Omental fat pad (tissue), 4 donors: ENCODE measurements around the gene CCDC110. TPM values are rescaled to one million over a fixed set of nuclear protein-coding genes. Genes with fewer than 3 reads are reported as not detected.
A peak's percentile ranks its signal among the peaks of the same experiment; 100 is the strongest.

Source experiments
- ATAC-seq: fragments of 150-250 bp; one replicate; pipeline ENCODE4 v1.9.1; 2016; ENCODE audit warnings: mild to moderate bottlenecking, moderate library complexity; ENCODE audit not compliant: low FRiP score
- DNase-seq: peaks from one replicate; pipeline ENCODE4 v3.0.0-alpha.2; 2019; ENCODE audit warnings: low spot score
- CTCF ChIP-seq, 3 donors: fragments of 450-650 bp; IDR thresholded peaks; one replicate each; pipeline ENCODE4 v1.5.1; 2016 to 2017; ENCODE audit warnings: antibody characterized with exemption in 3 of 3, mild to moderate bottlenecking in 3 of 3, moderate library complexity in 2 of 3
- total RNA-seq, 4 donors: library from RNA; depleted of rRNA; stranded (reverse); fragments of >200 nt; gene quantifications; one replicate each; pipeline ENCODE4 v1.1.0, GENCODE V29; 2016

Gene CCDC110
- 1 to 10 TPM in 1 of 4 donors, under 1 TPM in 3; 0.19 to 2.8 (median 0.36) TPM for total RNA-seq

GRCh38 chr4:185471235-185472102, at the start of gene CCDC110:
TSS of gene CCDC110 (minus strand) at chr4:185471733. CDS start at chr4:185471683, 50 bp downstream.
- no peak for TF ChIP-seq CTCF (IDR thresholded peaks at IDR 0.05)
- peak; percentile 78 for DNase-seq
- peak; percentile 97 for ATAC-seq

GRCh38 chr4:185520119-185520518, 48.6 kb upstream of the CCDC110 start:
- DNase-seq (no peak), ATAC-seq (peak; percentile 83)
- no peak for TF ChIP-seq CTCF (IDR thresholded peaks at IDR 0.05)

- TF ChIP-seq CTCF (IDR thresholded peaks at IDR 0.05) = no peak
- DNase-seq = no peak
- no peak for ATAC-seq
These were observed 47.0 kb upstream of the CCDC110 start for GRCh38 chr4:185518494-185518893.

GRCh38 chr4:185518069-185518468, 46.5 kb upstream of the CCDC110 start:
- ATAC-seq (no peak), DNase-seq (no peak)
- TF ChIP-seq CTCF (IDR thresholded peaks at IDR 0.05) = no peak

DNA sequence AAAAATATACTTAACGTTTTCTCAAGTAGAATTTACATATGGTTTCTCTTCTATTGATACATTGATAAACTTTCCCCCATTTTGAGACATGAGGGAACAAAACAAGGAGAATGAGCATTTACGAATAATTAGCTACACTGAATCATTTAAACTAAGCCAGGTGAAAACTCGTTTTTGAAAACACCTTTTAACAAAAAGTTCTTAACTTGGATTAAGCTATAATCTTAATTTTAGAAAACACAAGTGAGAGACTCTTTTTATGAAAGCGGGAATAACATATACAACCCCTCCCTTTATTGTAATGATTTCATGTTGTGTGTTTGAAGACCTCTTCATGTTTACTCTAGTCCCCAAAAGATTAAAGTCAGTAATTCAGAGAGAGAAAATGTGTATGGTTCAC, 43.7 kb upstream of the CCDC110 start:
- DNase-seq = no peak
- no peak for ATAC-seq
- TF ChIP-seq CTCF (IDR thresholded peaks at IDR 0.05) = no peak

DNA sequence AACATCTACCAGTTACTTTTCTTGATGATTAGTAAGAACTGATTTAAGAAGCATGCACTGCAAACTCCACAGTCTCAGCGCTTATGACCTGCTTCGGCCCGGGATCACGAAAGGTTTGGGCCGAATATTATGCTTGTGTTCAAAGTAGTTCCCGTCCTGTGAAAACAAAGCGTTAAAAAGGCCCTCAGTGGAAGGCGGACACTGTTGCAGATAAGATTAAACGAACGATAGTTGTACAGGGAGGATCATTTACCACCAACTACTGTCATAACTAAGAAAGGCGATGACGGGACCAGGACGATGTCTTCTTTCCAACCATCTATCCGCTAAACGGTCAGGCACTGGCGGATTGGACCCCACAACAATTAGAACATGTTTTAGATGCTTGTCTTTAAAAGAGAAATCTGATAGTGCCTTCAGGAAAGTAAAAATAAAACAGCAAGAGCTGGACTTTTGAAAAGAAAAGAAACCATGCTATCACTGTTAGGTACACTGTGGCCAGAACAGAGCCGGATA, 42.7 kb upstream of the CCDC110 start:
- TF ChIP-seq CTCF (IDR thresholded peaks at IDR 0.05) = no peak
- ATAC-seq = no peak
- DNase-seq = no peak
